SH-SY5Y (cell line): ENCODE measurements around the gene TTN.

ENCODE experiments used
- GATA2 ChIP-seq: IDR thresholded peaks from 2 replicates; pipeline ENCODE4 v1.6.1; 2011; ENCODE audit warnings: mild to moderate bottlenecking, low read depth, low read length
- GATA3 ChIP-seq: IDR thresholded peaks from 2 replicates; pipeline ENCODE4 v1.6.1; 2011; ENCODE audit warnings: low read depth, mild to moderate bottlenecking, low read length, moderate library complexity

GRCh38 chr2:178730049-178730448 is 77.2 kb downstream of the TTN start:
- TF ChIP-seq GATA2 (no peak), GATA3 (no peak)
